Activated B cell treated with CpG ODN at 0.5 μM for 24 hours (primary cell): ENCODE data around the gene IRX3. TPM values are rescaled to one million over a fixed set of nuclear protein-coding genes. Genes with fewer than 3 reads are reported as not detected.

Experiments used
- ATAC-seq: fragments of 200-7000 bp; cut with Tn5 transposase; one replicate; pipeline ENCODE4 v1.10.0; 2021; ENCODE audit warnings: low read depth, mild to moderate bottlenecking, moderate library complexity
- CTCF ChIA-PET: fragments of 350-600 bp; sonication (Branson Sonifier 250); formaldehyde crosslinking; loops from one replicate; lab custom pipeline; 2021; ENCODE audit warnings: antibody characterized with exemption; lab: Charles Lee
- POLR2A ChIA-PET: fragments of 350-600 bp; sonication (Branson Sonifier 250); formaldehyde crosslinking; loops from one replicate; lab custom pipeline; 2021; ENCODE audit warnings: antibody characterized with exemption; lab: Charles Lee
- DNase-seq: peaks from one replicate; pipeline ENCODE4 v3.0.0; 2022
- H3K27ac Mint-ChIP-seq: one replicate; pipeline ENCODE4 v1.8.0; 2020; ENCODE audit warnings: mixed read lengths
- H3K27me3 Mint-ChIP-seq: one replicate; pipeline ENCODE4 v1.8.0; 2021; ENCODE audit warnings: mixed read lengths
- H3K36me3 Mint-ChIP-seq: one replicate; pipeline ENCODE4 v1.8.0; 2021; ENCODE audit warnings: low read depth, mixed read lengths
- H3K4me1 Mint-ChIP-seq: one replicate; pipeline ENCODE4 v1.8.0; 2021; ENCODE audit warnings: mixed read lengths
- H3K4me3 Mint-ChIP-seq: one replicate; pipeline ENCODE4 v1.8.0; 2020; ENCODE audit warnings: mild to moderate bottlenecking, mixed read lengths
- H3K9me3 Mint-ChIP-seq: one replicate; pipeline ENCODE4 v1.8.0; 2020; ENCODE audit warnings: mixed read lengths
- intact Hi-C: fragments of 100-400 bp; cut with micrococcal nuclease; formaldehyde crosslinking; loops from one replicate; pipeline ENCODE4 v1.15.1; 2024
- total RNA-seq: library from RNA; stranded (reverse); gene quantifications from 2 replicates; pipeline ENCODE4 v1.2.3, GENCODE V29; 2022
- TF ChIP-seq, protein P1 (sequence below): fragments of 200-600 bp; IDR thresholded peaks from one replicate; pipeline ENCODE4 v1.8.0; 2022; ENCODE audit warnings: antibody characterized with exemption, mild to moderate bottlenecking

Gene IRX3
- total RNA-seq, 1 donor from 2014 or later: not detected

DNA sequence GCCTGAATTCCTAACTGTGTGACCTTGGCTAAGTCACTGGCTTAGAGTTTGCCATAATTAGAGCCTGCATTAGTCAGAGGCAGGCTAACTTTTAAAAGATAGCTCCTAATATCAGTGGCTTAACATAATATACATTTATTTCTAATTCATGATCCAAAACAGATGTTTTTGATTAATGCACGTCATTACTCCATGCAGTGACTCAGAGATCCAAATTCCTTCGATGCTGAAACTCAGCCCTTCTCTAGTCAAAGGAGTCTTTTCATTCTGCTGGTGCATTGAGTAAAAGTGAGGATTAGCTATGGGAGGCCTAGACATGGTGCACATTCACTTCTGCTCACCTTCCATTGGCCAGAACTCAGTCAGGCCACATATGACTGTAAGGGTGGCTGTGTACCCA is 49.8 kb downstream of the IRX3 start:
- H3K36me3 Mint-ChIP-seq: no peaks in the 10 kb centered on the region
- ChIA-PET CTCF (no interaction called here), POLR2A (no interaction called here)
- no peak overlapping the region for H3K4me3 Mint-ChIP-seq
- DNase-seq (no peak), ATAC-seq (no peak)
- no peaks in the 10 kb centered on the region for H3K4me1 Mint-ChIP-seq
- intact Hi-C loops: no loop called here
- H3K9me3 Mint-ChIP-seq: no peaks in the 10 kb centered on the region
- H3K27me3 Mint-ChIP-seq: peaks cover 8% of the 10 kb centered on the region
- TF ChIP-seq, protein P1, sequence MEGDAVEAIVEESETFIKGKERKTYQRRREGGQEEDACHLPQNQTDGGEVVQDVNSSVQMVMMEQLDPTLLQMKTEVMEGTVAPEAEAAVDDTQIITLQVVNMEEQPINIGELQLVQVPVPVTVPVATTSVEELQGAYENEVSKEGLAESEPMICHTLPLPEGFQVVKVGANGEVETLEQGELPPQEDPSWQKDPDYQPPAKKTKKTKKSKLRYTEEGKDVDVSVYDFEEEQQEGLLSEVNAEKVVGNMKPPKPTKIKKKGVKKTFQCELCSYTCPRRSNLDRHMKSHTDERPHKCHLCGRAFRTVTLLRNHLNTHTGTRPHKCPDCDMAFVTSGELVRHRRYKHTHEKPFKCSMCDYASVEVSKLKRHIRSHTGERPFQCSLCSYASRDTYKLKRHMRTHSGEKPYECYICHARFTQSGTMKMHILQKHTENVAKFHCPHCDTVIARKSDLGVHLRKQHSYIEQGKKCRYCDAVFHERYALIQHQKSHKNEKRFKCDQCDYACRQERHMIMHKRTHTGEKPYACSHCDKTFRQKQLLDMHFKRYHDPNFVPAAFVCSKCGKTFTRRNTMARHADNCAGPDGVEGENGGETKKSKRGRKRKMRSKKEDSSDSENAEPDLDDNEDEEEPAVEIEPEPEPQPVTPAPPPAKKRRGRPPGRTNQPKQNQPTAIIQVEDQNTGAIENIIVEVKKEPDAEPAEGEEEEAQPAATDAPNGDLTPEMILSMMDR: no peak
- H3K27ac Mint-ChIP-seq: no peak overlapping the region

DNA sequence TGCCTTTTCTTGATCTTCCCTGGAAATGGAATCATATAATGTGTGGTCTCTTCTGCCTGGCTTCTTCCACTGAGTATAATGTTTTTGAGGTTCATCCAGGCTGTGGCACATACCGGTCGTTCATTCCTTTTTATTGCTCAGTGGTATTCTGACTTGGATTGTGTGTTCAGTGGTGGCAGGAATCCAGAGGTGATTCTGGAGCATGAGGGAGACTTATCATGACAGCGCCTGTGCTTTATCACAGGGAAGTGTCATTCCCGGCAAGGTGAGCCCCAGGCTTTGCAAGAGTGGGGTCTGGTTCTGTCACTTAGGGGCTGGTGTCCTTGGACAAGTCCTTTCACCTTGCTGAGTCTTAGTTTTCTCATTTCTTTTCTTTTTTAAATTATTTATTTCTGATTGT is 53.0 kb downstream of the IRX3 start:
- no peaks in the 10 kb centered on the region for H3K36me3 Mint-ChIP-seq
- ChIA-PET CTCF (no interaction called here), POLR2A (no interaction called here)
- no peak for DNase-seq
- H3K4me3 Mint-ChIP-seq: no peak overlapping the region
- TF ChIP-seq, protein P1: no peak
- H3K9me3 Mint-ChIP-seq: no peaks in the 10 kb centered on the region
- peaks cover 8% of the 10 kb centered on the region for H3K27me3 Mint-ChIP-seq
- no peak for ATAC-seq
- intact Hi-C loops: no loop called here
- H3K4me1 Mint-ChIP-seq: no peaks in the 10 kb centered on the region
- no peak overlapping the region for H3K27ac Mint-ChIP-seq
